Neural crest cell (in vitro differentiated cells): Measurements from ENCODE around the gene TAF4. TPM values are rescaled to one million over a fixed set of nuclear protein-coding genes. Genes with fewer than 3 reads are reported as not detected.
"Not testable (repeated sequence)": the region's sequence is repeated elsewhere in the genome, so short reads cannot be mapped to it uniquely, and the experiment has no call there.

Experiments
- DNase-seq: peaks from one replicate; pipeline ENCODE4 v3.0.0; 2021; ENCODE audit warnings: low read depth, mixed read lengths, low spot score
- H3K27ac Mint-ChIP-seq: one replicate; pipeline ENCODE4 v1.8.0; 2021; ENCODE audit warnings: mild to moderate bottlenecking, mixed read lengths; ENCODE audit not compliant: unreplicated experiment
- H3K27me3 Mint-ChIP-seq: 2 replicates; pipeline ENCODE4 v1.8.0; 2021; ENCODE audit warnings: low read depth, mild to moderate bottlenecking, mixed read lengths
- H3K36me3 Mint-ChIP-seq: 2 replicates; pipeline ENCODE4 v1.8.0; 2021; ENCODE audit warnings: low read depth, mild to moderate bottlenecking, mixed read lengths
- H3K4me1 Mint-ChIP-seq: 2 replicates; pipeline ENCODE4 v1.8.0; 2021; ENCODE audit warnings: mixed read lengths
- H3K4me3 Mint-ChIP-seq: one replicate; pipeline ENCODE4 v1.8.0; 2021; ENCODE audit warnings: mild to moderate bottlenecking, mixed read lengths
- H3K9me3 Mint-ChIP-seq: 2 replicates; pipeline ENCODE4 v1.8.0; 2021; ENCODE audit warnings: mixed read lengths
- total RNA-seq: library from RNA; stranded (reverse); gene quantifications from 2 replicates; pipeline ENCODE4 v1.2.1, GENCODE V29; 2021
- TF ChIP-seq, protein P1 (sequence below): fragments of 200-600 bp; sonication (generic); conservative IDR thresholded peaks from 2 replicates; pipeline ENCODE4 v1.5.0; 2021; ENCODE audit warnings: antibody characterized with exemption, mild to moderate bottlenecking

Gene TAF4
- total RNA-seq, 1 donor from 2014 or later: 33.6 TPM

DNA sequence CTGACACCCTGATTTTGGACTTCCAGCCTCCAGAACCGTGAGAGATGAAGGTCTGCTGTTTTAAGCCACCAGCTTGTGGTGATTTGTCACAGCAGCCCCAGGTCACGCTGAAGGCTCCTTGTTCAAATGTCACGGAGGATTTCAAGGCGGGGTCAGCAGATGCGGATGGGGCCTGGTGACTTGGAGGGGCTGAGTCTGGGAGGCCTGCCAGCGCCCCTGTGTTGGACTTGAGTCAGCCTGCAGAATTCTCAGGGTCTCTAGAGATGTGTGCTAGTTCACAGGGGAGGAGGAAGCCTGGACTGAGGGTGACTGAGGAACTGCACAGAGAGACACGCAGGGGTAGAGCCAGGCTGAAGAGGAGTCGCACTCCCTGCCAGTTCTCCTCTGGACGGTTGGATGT is 19.5 kb upstream of the TAF4 start:
- TF ChIP-seq, protein P1, sequence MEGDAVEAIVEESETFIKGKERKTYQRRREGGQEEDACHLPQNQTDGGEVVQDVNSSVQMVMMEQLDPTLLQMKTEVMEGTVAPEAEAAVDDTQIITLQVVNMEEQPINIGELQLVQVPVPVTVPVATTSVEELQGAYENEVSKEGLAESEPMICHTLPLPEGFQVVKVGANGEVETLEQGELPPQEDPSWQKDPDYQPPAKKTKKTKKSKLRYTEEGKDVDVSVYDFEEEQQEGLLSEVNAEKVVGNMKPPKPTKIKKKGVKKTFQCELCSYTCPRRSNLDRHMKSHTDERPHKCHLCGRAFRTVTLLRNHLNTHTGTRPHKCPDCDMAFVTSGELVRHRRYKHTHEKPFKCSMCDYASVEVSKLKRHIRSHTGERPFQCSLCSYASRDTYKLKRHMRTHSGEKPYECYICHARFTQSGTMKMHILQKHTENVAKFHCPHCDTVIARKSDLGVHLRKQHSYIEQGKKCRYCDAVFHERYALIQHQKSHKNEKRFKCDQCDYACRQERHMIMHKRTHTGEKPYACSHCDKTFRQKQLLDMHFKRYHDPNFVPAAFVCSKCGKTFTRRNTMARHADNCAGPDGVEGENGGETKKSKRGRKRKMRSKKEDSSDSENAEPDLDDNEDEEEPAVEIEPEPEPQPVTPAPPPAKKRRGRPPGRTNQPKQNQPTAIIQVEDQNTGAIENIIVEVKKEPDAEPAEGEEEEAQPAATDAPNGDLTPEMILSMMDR: no peak
- Mint-ChIP-seq H3K27ac (peak overlapping the region; percentile 43), H3K4me1 (no peaks in the 10 kb centered on the region), H3K27me3 (peaks cover 14% of the 10 kb centered on the region), H3K36me3 (no peaks in the 10 kb centered on the region), H3K9me3 (no peaks in the 10 kb centered on the region), H3K4me3 (no peak overlapping the region)
- DNase-seq: no peak

DNA sequence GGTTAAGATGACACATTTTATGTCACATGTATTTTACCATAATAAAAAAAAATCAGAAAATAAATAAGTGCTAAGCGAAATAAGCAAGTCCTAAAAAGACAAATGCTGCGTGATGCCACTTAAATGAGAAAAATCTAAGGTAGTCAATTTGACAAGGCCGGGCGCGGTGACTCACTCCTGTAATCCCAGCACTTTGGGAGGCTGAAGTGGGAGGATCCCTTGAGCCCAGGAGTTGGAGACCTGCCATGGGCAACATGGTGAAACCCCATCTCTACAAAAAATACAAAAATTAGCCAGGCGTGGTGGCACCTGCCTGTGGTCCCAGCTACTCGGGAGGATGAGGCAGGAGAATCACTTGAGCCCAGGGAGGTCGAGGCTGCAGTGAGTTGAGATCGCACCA is 18.5 kb upstream of the TAF4 start:
- not testable (repeated sequence) for H3K9me3 Mint-ChIP-seq, H3K4me3 Mint-ChIP-seq, DNase-seq, H3K27ac Mint-ChIP-seq, H3K36me3 Mint-ChIP-seq, H3K4me1 Mint-ChIP-seq
- H3K27me3 Mint-ChIP-seq: peaks cover 15% of the 10 kb centered on the region

DNA sequence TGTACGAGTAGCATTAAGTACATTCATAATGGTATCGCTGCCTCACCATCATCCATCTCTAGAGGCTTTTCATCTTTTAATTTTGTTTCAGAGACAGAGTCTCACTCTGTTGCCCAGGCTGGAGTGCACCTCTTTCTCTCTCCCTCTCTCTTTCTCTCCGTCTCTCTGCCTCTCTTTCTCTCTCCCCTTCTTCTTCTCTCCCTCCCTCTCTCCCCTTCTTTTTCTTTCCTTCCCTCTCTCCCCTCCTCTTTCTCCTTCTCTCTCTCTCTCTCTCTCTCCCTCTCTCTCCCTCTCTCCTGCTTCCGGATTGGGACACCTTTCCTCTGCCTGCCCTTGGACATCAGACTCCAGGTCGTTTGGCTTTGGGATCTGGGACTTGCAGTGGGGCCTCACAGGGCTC is 17.6 kb upstream of the TAF4 start:
- Mint-ChIP-seq H3K36me3 (no peaks in the 10 kb centered on the region), H3K9me3 (peaks cover 3% of the 10 kb centered on the region), H3K27ac (no peak overlapping the region), H3K4me3 (no peak overlapping the region), H3K27me3 (peaks cover 18% of the 10 kb centered on the region), H3K4me1 (no peaks in the 10 kb centered on the region)
- TF ChIP-seq, protein P1: no peak
- DNase-seq: no peak

DNA sequence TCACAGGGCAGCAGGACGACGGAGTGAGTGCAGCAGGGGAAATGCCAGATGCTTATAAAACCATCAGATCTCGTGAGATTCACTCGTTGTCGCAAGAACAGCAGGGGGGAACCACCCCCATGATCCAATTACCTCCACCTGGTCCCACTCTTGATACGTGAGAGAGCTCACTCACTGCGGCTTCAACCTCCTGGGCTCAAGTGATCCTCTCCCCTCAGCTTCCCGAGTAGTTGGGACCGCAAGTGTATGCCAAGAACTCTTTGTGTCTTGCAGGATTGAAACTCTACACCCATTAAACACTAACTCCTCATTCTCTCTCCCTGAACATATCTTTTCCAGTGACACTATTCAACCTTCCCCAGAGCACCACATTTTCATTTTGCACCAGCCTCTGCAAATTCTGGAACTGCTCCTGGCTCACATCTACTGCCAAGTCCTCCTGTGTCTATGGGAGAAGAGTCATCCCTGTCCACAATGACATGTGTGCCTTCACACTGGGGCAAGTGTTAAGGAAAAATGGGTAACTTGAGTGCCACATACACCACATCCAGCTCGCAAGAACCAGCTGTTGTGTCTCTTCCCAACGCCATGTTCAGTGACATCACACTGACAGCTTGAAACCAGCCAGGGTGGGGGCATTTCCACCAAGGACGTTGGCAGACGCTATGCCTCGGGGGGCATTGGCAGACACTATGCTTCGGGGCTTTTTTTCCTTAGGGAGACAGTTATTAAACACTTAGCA is 14.7 kb upstream of the TAF4 start:
- Mint-ChIP-seq H3K27me3 (peaks cover 18% of the 10 kb centered on the region), H3K4me3 (no peak overlapping the region), H3K36me3 (peaks cover 4% of the 10 kb centered on the region), H3K4me1 (no peaks in the 10 kb centered on the region), H3K9me3 (peaks cover 10% of the 10 kb centered on the region), H3K27ac (no peak overlapping the region)
- no peak for DNase-seq
- TF ChIP-seq, protein P1: no peak

DNA sequence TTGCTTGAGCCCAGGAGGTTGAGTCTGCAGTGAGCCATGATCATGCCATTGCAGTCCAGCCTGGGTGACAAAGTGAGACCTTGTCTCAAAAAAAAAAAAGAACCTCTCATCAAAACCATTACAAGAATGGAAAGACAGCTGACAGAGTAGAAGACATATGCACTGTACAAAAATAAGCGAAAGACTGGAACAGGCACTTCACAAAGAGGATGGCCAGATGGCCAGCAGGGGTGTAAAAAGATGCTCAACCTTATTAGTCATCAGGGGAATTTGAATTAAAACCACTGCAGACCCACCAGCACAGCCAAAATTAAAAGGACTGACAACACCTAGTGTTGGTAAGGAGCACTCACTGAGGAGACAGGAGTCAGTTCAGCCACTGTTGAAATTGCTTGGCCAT is 13.5 kb upstream of the TAF4 start:
- no peak overlapping the region for H3K4me3 Mint-ChIP-seq
- no peaks in the 10 kb centered on the region for H3K4me1 Mint-ChIP-seq
- H3K27ac Mint-ChIP-seq: no peak overlapping the region
- peaks cover 6% of the 10 kb centered on the region for H3K36me3 Mint-ChIP-seq
- TF ChIP-seq, protein P1: no peak
- peaks cover 18% of the 10 kb centered on the region for H3K27me3 Mint-ChIP-seq
- no peak for DNase-seq
- H3K9me3 Mint-ChIP-seq: peaks cover 12% of the 10 kb centered on the region

DNA sequence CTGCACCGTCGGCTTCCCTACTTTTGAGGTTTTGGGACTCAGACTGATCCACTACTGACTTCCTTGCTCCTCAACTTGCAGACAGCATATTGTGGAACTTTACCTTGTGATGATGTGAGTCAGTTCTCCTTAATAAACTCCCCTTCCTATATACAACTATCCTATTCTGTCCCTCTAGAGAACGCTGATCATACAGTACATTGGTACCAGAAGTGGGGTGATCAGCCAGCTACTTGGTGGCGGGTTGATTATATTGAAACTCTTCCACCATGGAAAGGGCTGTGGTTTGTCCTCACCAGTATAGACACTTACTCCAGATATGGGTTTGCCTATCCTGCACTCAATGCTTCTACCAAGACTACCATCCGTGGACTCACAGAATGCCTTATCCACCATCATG is 7.6 kb upstream of the TAF4 start:
- no peak for DNase-seq
- H3K27ac Mint-ChIP-seq: no peak overlapping the region
- H3K36me3 Mint-ChIP-seq: peaks cover 6% of the 10 kb centered on the region
- H3K9me3 Mint-ChIP-seq: peaks cover 14% of the 10 kb centered on the region
- H3K4me1 Mint-ChIP-seq: no peaks in the 10 kb centered on the region
- TF ChIP-seq, protein P1: no peak
- no peaks in the 10 kb centered on the region for H3K27me3 Mint-ChIP-seq
- H3K4me3 Mint-ChIP-seq: no peak overlapping the region

DNA sequence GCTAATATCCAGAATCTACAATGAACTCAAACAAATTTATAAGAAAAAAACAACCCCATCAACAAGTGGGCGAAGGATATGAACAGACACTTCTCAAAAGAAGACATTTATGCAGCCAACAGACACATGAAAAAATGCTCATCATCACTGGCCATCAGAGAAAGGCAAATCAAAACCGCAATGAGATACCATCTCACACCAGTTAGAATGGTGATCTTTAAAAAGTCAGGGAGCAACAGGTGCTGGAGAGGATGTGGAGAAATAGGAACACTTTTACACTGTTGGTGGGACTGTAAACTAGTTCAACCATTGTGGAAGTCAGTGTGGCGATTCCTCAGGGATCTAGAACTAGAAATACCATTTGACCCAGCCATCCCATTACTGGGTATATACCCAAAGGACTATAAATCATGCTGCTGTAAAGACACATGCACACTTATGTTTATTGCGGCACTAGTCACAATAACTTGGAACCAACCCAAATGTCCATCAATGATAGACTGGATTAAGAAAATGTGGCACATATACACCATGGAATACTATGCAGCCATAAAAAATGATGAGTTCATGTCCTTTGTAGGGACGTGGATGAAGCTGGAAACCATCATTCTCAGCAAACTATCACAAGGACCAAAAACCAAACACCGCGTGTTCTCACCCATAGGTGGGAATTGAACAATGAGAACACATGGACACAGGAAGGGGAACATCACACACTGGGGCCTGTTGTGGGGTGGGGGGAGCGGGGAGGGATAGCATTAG is 6.2 kb upstream of the TAF4 start:
- H3K27ac Mint-ChIP-seq, DNase-seq, H3K27me3 Mint-ChIP-seq, H3K4me3 Mint-ChIP-seq, H3K36me3 Mint-ChIP-seq: not testable (repeated sequence)
- Mint-ChIP-seq H3K9me3 (peaks cover 10% of the 10 kb centered on the region), H3K4me1 (peaks cover 14% of the 10 kb centered on the region)
